Measurements from ENCODE around the gene VEGFD.

Gene VEGFD

DNA sequence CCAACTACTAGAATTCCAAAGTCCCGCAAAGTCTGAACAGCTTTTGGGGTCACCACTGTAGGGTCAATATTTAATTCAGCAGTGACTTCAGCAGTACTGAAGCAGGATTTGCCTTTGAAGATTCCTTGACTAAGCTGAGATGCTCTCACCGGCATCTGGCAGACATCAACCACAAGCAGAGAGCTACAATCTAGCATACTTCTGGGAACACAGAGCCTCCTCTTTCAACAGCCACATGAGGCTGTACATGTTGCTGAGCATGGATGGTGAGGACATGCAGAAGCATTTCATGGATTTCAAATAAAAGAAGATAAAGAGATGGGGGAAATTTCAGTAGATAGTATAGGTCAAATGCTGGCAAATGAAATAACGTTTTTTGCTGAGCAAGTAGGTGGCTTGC lies 62.1 kb downstream of the VEGFD start:
- H3K4me2 ChIP-seq (ENCODE audit: low read length), result no peak overlapping the region
- H3K27ac ChIP-seq (ENCODE audit: low read depth, low read length, poor library complexity, severe bottlenecking), result no peak overlapping the region
- no peaks in the 10 kb centered on the region for H3K4me1 ChIP-seq (ENCODE audit: insufficient read depth, low read length, severe bottlenecking)

DNA sequence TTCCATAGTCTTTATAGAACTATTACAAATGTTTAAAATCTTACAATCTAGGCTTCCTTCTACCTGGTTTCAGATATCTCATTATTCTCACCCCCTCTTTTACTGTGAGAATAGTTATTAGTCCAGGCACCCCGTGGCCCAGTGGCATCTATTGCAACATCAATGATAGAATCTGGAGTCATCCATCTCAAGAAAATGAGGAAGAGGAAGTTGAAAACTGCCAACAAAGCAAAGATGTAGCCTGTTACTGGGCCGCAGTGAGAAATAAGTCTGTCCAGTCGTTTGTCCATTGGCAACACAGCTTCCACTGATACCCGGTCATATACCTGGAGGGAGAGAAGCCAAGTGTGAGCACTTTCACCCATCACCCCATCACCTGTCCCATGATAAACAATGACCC lies 62.8 kb downstream of the VEGFD start:
- no peak overlapping the region for H3K4me2 ChIP-seq (ENCODE audit: low read length)
- H3K9me3 ChIP-seq (ENCODE audit: low read length), result no peaks in the 10 kb centered on the region
- no peaks in the 10 kb centered on the region for H3F3A ChIP-seq (ENCODE audit: insufficient read depth, low read length)
- peaks cover 22% of the 10 kb centered on the region; the same call in 1 of the 2 replicates for H3K36me3 ChIP-seq (ENCODE audit: insufficient read depth, low read length)
- H3K9me2 ChIP-seq (ENCODE audit: low read depth, low read length), result no peaks in the 10 kb centered on the region
- TF ChIP-seq EZH2 (IDR thresholded peaks at IDR 0.05; ENCODE audit: borderline replicate concordance, low read length), result no peak
- TF ChIP-seq, protein P1, sequence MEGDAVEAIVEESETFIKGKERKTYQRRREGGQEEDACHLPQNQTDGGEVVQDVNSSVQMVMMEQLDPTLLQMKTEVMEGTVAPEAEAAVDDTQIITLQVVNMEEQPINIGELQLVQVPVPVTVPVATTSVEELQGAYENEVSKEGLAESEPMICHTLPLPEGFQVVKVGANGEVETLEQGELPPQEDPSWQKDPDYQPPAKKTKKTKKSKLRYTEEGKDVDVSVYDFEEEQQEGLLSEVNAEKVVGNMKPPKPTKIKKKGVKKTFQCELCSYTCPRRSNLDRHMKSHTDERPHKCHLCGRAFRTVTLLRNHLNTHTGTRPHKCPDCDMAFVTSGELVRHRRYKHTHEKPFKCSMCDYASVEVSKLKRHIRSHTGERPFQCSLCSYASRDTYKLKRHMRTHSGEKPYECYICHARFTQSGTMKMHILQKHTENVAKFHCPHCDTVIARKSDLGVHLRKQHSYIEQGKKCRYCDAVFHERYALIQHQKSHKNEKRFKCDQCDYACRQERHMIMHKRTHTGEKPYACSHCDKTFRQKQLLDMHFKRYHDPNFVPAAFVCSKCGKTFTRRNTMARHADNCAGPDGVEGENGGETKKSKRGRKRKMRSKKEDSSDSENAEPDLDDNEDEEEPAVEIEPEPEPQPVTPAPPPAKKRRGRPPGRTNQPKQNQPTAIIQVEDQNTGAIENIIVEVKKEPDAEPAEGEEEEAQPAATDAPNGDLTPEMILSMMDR (IDR thresholded peaks at IDR 0.05; ENCODE audit: low read length), result no peak
- no peak overlapping the region for H2AFZ ChIP-seq (ENCODE audit: low read length)
- no peaks in the 10 kb centered on the region for H3K79me2 ChIP-seq (ENCODE audit: insufficient read depth, low read length)
- H3K27ac ChIP-seq (ENCODE audit: low read depth, low read length, poor library complexity, severe bottlenecking), result no peak overlapping the region
- H3K27me3 ChIP-seq (ENCODE audit: insufficient read depth, low read length), result no peaks in the 10 kb centered on the region
- no peak overlapping the region for H3K9ac ChIP-seq (ENCODE audit: low read length)
- no peaks in the 10 kb centered on the region for H4K20me1 ChIP-seq (ENCODE audit: insufficient read depth, low read length)
- H3K4me3 ChIP-seq (ENCODE audit: low read depth, low read length, poor library complexity, severe bottlenecking), result no peak overlapping the region
- H3K4me1 ChIP-seq (ENCODE audit: insufficient read depth, low read length, severe bottlenecking), result no peaks in the 10 kb centered on the region

More for the DNA sequence above, 62.1 kb downstream of the VEGFD start:
- Histone ChIP-seq H3K9me2 (ENCODE audit: low read depth, low read length) (no peaks in the 10 kb centered on the region), H2AFZ (ENCODE audit: low read length) (no peak overlapping the region), H3F3A (ENCODE audit: insufficient read depth, low read length) (no peaks in the 10 kb centered on the region), H3K9ac (ENCODE audit: low read length) (no peak overlapping the region), H3K36me3 (ENCODE audit: insufficient read depth, low read length) (peaks cover 22% of the 10 kb centered on the region; the same call in 1 of the 2 replicates), H3K9me3 (ENCODE audit: low read length) (no peaks in the 10 kb centered on the region), H3K4me3 (ENCODE audit: low read depth, low read length, poor library complexity, severe bottlenecking) (no peak overlapping the region), H4K20me1 (ENCODE audit: insufficient read depth, low read length) (no peaks in the 10 kb centered on the region), H3K27me3 (ENCODE audit: insufficient read depth, low read length) (no peaks in the 10 kb centered on the region), H3K79me2 (ENCODE audit: insufficient read depth, low read length) (no peaks in the 10 kb centered on the region)
- no peak for TF ChIP-seq EZH2 (IDR thresholded peaks at IDR 0.05; ENCODE audit: borderline replicate concordance, low read length)
- TF ChIP-seq, protein P1 (IDR thresholded peaks at IDR 0.05; ENCODE audit: low read length), result no peak

DNA sequence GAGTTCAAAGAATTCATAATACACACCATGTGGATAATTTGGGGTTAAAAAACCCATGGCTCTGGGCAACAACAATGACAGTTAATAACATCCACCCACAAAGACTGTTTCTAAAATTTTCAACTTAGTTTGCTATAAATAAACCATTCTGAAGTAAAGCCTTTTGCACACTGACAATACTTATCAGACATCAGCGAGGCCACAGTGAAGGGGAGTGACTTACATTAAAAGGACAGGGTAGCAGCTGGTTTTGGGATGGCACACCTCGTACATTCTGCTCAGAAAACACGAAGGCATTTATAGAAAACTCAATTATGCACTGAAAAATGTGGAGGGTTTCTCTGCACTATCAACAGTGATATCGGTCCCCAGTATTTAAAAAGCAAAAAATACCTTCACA lies 63.9 kb downstream of the VEGFD start:
- H3K9me3 ChIP-seq (ENCODE audit: low read length), result no peaks in the 10 kb centered on the region
- no peaks in the 10 kb centered on the region for H4K20me1 ChIP-seq (ENCODE audit: insufficient read depth, low read length)
- H3K36me3 ChIP-seq (ENCODE audit: insufficient read depth, low read length), result peaks cover 22% of the 10 kb centered on the region; the same call in 1 of the 2 replicates
- H3F3A ChIP-seq (ENCODE audit: insufficient read depth, low read length), result no peaks in the 10 kb centered on the region
- H3K4me3 ChIP-seq (ENCODE audit: low read depth, low read length, poor library complexity, severe bottlenecking), result no peak overlapping the region
- no peak overlapping the region for H2AFZ ChIP-seq (ENCODE audit: low read length)
- TF ChIP-seq, protein P1 (IDR thresholded peaks at IDR 0.05; ENCODE audit: low read length), result no peak
- TF ChIP-seq EZH2 (IDR thresholded peaks at IDR 0.05; ENCODE audit: borderline replicate concordance, low read length), result no peak
- H3K27me3 ChIP-seq (ENCODE audit: insufficient read depth, low read length), result no peaks in the 10 kb centered on the region
- H3K27ac ChIP-seq (ENCODE audit: low read depth, low read length, poor library complexity, severe bottlenecking), result no peak overlapping the region
- H3K4me2 ChIP-seq (ENCODE audit: low read length), result no peak overlapping the region
- no peak overlapping the region for H3K9ac ChIP-seq (ENCODE audit: low read length)
- H3K9me2 ChIP-seq (ENCODE audit: low read depth, low read length), result no peaks in the 10 kb centered on the region
- H3K79me2 ChIP-seq (ENCODE audit: insufficient read depth, low read length), result no peaks in the 10 kb centered on the region
- H3K4me1 ChIP-seq (ENCODE audit: insufficient read depth, low read length, severe bottlenecking), result no peaks in the 10 kb centered on the region
